GM23338 (cell line): Measurements from ENCODE around the gene ERC2. TPM values are rescaled to one million over a fixed set of nuclear protein-coding genes. Genes with fewer than 3 reads are reported as not detected.

Source experiments
- ATAC-seq: fragments of 200-7000 bp; cut with Tn5 transposase; 3 replicates; pipeline ENCODE4 v1.9.1; 2020
- DNase-seq: peaks from one replicate; pipeline ENCODE4 v3.0.0-alpha.2; 2015; ENCODE audit warnings: low spot score
- H2AFZ ChIP-seq: fragments of 200-600 bp; sonication (generic); 2 replicates; pipeline ENCODE4 v1.8.0; 2016; ENCODE audit warnings: antibody characterized with exemption, mild to moderate bottlenecking, moderate library complexity
- H3F3A ChIP-seq: fragments of 200-600 bp; sonication (generic); replicated peaks from 2 replicates; pipeline ENCODE4 v1.8.0; 2017; ENCODE audit warnings: antibody characterized with exemption, mixed run types, low read depth
- H3K27ac ChIP-seq: fragments of 200-600 bp; sonication (generic); 2 replicates; pipeline ENCODE4 v1.6.1; 2016; ENCODE audit warnings: low read depth
- H3K27me3 ChIP-seq: fragments of 200-600 bp; sonication (generic); 2 replicates; pipeline ENCODE4 v1.8.0; 2016; ENCODE audit warnings: mild to moderate bottlenecking, mixed run types, moderate library complexity; ENCODE audit not compliant: insufficient read depth
- H3K36me3 ChIP-seq: fragments of 200-600 bp; sonication (generic); 2 replicates; pipeline ENCODE4 v1.8.0; 2016; ENCODE audit warnings: mild to moderate bottlenecking; ENCODE audit not compliant: insufficient read depth
- H3K4me1 ChIP-seq: fragments of 200-600 bp; sonication (generic); 2 replicates; pipeline ENCODE4 v1.8.0; 2016; ENCODE audit warnings: mild to moderate bottlenecking, moderate library complexity; ENCODE audit not compliant: insufficient read depth
- H3K4me2 ChIP-seq: fragments of 200-600 bp; sonication (generic); 2 replicates; pipeline ENCODE4 v1.7.1; 2017; ENCODE audit warnings: mixed run types
- H3K4me3 ChIP-seq: fragments of 200-600 bp; sonication (generic); 2 replicates; pipeline ENCODE4 v1.6.1; 2016; ENCODE audit warnings: mixed run types
- H3K79me2 ChIP-seq: fragments of 200-600 bp; sonication (generic); replicated peaks from 2 replicates; pipeline ENCODE4 v1.8.0; 2017; ENCODE audit warnings: mild to moderate bottlenecking; ENCODE audit not compliant: insufficient read depth
- H3K9me2 ChIP-seq: fragments of 200-600 bp; sonication (generic); 2 replicates; pipeline ENCODE4 v1.8.0; 2017; ENCODE audit not compliant: insufficient read depth
- H4K20me1 ChIP-seq: fragments of 200-600 bp; sonication (generic); replicated peaks from 2 replicates; pipeline ENCODE4 v1.8.0; 2017; ENCODE audit warnings: mild to moderate bottlenecking; ENCODE audit not compliant: insufficient read depth
- H3K27ac Mint-ChIP-seq: 2 replicates; pipeline ENCODE4 v1.8.0; 2020; ENCODE audit warnings: inconsistent platforms, mild to moderate bottlenecking, moderate library complexity, mixed read lengths
- H3K27me3 Mint-ChIP-seq: 3 replicates; pipeline ENCODE4 v1.8.0; 2022; ENCODE audit warnings: low read depth, mild to moderate bottlenecking, moderate library complexity, mixed read lengths, inconsistent platforms; ENCODE audit not compliant: insufficient read depth, poor library complexity
- H3K36me3 Mint-ChIP-seq: 3 replicates; pipeline ENCODE4 v1.8.0; 2021; ENCODE audit warnings: low read depth, mild to moderate bottlenecking, inconsistent platforms, moderate library complexity, mixed read lengths
- H3K4me1 Mint-ChIP-seq: 3 replicates; pipeline ENCODE4 v1.8.0; 2020; ENCODE audit warnings: mild to moderate bottlenecking, inconsistent platforms, mixed read lengths
- H3K4me3 Mint-ChIP-seq: 3 replicates; pipeline ENCODE4 v1.8.0; 2021; ENCODE audit warnings: moderate library complexity, mild to moderate bottlenecking, inconsistent platforms, mixed read lengths
- H3K9me3 Mint-ChIP-seq: 3 replicates; pipeline ENCODE4 v1.8.0; 2020; ENCODE audit warnings: moderate library complexity, mild to moderate bottlenecking, inconsistent platforms, mixed read lengths
- CREB1 ChIP-seq: fragments of 250-450 bp; sonication (Bioruptor Pico); IDR thresholded peaks from 2 replicates; pipeline ENCODE4 v1.5.0; 2020; ENCODE audit warnings: low read depth, mild to moderate bottlenecking, moderate library complexity
- EZH2 ChIP-seq: fragments of 200-600 bp; sonication (generic); IDR thresholded peaks from one replicate; pipeline ENCODE4 v1.8.0; 2017; ENCODE audit warnings: antibody characterized with exemption, mild to moderate bottlenecking, low read depth; ENCODE audit not compliant: unreplicated experiment
- EZH2phosphoT487 ChIP-seq: fragments of 200-600 bp; sonication (generic); IDR thresholded peaks from one replicate; pipeline ENCODE4 v1.8.1; 2018; ENCODE audit warnings: antibody characterized with exemption; ENCODE audit not compliant: unreplicated experiment
- JUNB ChIP-seq: IDR thresholded peaks from one replicate; pipeline ENCODE4 v1.6.1; 2016; ENCODE audit warnings: antibody characterized with exemption; ENCODE audit not compliant: unreplicated experiment
- NANOG ChIP-seq: IDR thresholded peaks from 2 replicates; pipeline ENCODE4 v1.6.1; 2016; ENCODE audit warnings: antibody characterized with exemption, borderline replicate concordance
- POLR2AphosphoS5 ChIP-seq: IDR thresholded peaks from 2 replicates; pipeline ENCODE4 v1.6.1; 2016; ENCODE audit warnings: antibody characterized with exemption, low read depth
- STAT1 ChIP-seq: IDR thresholded peaks from one replicate; pipeline ENCODE4 v1.6.1; 2016; ENCODE audit warnings: antibody characterized with exemption; ENCODE audit not compliant: unreplicated experiment
- ZNF114 ChIP-seq: fragments of 250-450 bp; sonication (Bioruptor Pico); IDR thresholded peaks from 2 replicates; pipeline ENCODE4 v1.5.0; 2020; ENCODE audit warnings: mild to moderate bottlenecking, moderate library complexity
- ZNF331 ChIP-seq: fragments of 250-450 bp; sonication (Bioruptor Pico); IDR thresholded peaks from 2 replicates; pipeline ENCODE4 v1.5.0; 2020; ENCODE audit warnings: low read depth, mild to moderate bottlenecking, moderate library complexity
- polyA plus RNA-seq: library from polyadenylated mRNA; unstranded; fragments of >200 nt; fragmentation: Nextera tagmentation; extraction: Ambion mirVana; gene quantifications from 2 replicates; pipeline ENCODE4 v1.2.1, GENCODE V29; 2016
- total RNA-seq: library from RNA; depleted of rRNA; stranded (reverse); fragments of >200 nt; shearing (Covaris generic); gene quantifications from 2 replicates; pipeline ENCODE4 v1.2.3, GENCODE V29; 2014
- TF ChIP-seq, protein P1 (sequence below): IDR thresholded peaks from 2 replicates; pipeline ENCODE4 v1.6.1; 2016; ENCODE audit warnings: antibody characterized with exemption
- TF ChIP-seq, protein P2 (sequence below): fragments of 250-450 bp; sonication (Bioruptor Pico); IDR thresholded peaks from 2 replicates; pipeline ENCODE4 v1.5.0; 2020; ENCODE audit warnings: mild to moderate bottlenecking, moderate library complexity
- TF ChIP-seq, protein P3 (sequence below): IDR thresholded peaks from one replicate; pipeline ENCODE4 v1.6.1; 2018; ENCODE audit warnings: antibody characterized with exemption; ENCODE audit not compliant: unreplicated experiment
- TF ChIP-seq, protein P4 (sequence below), 2 experiments: fragments of 200-600 bp in 1 of 2; sonication (generic) in 1 of 2; conservative IDR thresholded peaks; 2 replicates each; pipeline versions ENCODE4 v1.5.1 to v1.6.1; 2016 to 2017; ENCODE audit warnings: antibody characterized with exemption in 2 of 2, low read depth in 2 of 2, mild to moderate bottlenecking in 2 of 2, moderate library complexity in 1 of 2

ERC2 gene
- total and polyA plus RNA-seq, 2 experiments from 2014 or later = 11.8 to 13.7 TPM

DNA sequence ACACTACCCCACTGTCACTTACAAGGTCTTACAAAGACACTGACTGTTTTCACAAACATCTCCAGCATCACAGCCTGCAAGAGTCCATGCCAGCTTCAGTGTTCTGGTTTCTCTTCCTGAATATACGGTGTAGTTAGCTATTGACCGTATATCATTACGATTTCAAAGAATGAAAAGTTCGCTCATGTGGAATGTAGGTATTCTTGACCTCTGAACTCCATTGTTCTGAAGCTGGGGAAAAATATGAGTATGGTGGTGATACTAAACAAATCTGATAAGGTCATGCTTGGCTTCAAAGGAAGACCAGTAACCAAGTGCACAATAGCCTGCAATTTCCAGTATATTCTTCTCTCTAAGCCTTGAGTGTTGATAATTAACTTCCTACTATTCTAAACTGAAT is 665.5 kb downstream of the ERC2 start:
- Histone ChIP-seq H3K27ac (no peak overlapping the region), H3F3A (no peaks in the 10 kb centered on the region), H4K20me1 (no peaks in the 10 kb centered on the region), H2AFZ (no peak overlapping the region), H3K4me3 (no peak overlapping the region), H3K9me2 (peaks cover 3% of the 10 kb centered on the region; the same call in 1 of the 2 replicates), H3K27me3 (no peaks in the 10 kb centered on the region), H3K36me3 (no peaks in the 10 kb centered on the region), H3K4me2 (no peak overlapping the region), H3K79me2 (no peaks in the 10 kb centered on the region), H3K4me1 (no peaks in the 10 kb centered on the region)
- ATAC-seq = no peak
- TF ChIP-seq, protein P1, sequence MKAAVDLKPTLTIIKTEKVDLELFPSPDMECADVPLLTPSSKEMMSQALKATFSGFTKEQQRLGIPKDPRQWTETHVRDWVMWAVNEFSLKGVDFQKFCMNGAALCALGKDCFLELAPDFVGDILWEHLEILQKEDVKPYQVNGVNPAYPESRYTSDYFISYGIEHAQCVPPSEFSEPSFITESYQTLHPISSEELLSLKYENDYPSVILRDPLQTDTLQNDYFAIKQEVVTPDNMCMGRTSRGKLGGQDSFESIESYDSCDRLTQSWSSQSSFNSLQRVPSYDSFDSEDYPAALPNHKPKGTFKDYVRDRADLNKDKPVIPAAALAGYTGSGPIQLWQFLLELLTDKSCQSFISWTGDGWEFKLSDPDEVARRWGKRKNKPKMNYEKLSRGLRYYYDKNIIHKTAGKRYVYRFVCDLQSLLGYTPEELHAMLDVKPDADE = no peak
- TF ChIP-seq NANOG (no peak), ZNF114 (CRISPR knock-in tag) (no peak), CREB1 (CRISPR knock-in tag) (no peak), POLR2AphosphoS5 (no peak), EZH2 (no peak), EZH2phosphoT487 (no peak), STAT1 (no peak), JUNB (no peak), ZNF331 (no peak)
- TF ChIP-seq, protein P2, sequence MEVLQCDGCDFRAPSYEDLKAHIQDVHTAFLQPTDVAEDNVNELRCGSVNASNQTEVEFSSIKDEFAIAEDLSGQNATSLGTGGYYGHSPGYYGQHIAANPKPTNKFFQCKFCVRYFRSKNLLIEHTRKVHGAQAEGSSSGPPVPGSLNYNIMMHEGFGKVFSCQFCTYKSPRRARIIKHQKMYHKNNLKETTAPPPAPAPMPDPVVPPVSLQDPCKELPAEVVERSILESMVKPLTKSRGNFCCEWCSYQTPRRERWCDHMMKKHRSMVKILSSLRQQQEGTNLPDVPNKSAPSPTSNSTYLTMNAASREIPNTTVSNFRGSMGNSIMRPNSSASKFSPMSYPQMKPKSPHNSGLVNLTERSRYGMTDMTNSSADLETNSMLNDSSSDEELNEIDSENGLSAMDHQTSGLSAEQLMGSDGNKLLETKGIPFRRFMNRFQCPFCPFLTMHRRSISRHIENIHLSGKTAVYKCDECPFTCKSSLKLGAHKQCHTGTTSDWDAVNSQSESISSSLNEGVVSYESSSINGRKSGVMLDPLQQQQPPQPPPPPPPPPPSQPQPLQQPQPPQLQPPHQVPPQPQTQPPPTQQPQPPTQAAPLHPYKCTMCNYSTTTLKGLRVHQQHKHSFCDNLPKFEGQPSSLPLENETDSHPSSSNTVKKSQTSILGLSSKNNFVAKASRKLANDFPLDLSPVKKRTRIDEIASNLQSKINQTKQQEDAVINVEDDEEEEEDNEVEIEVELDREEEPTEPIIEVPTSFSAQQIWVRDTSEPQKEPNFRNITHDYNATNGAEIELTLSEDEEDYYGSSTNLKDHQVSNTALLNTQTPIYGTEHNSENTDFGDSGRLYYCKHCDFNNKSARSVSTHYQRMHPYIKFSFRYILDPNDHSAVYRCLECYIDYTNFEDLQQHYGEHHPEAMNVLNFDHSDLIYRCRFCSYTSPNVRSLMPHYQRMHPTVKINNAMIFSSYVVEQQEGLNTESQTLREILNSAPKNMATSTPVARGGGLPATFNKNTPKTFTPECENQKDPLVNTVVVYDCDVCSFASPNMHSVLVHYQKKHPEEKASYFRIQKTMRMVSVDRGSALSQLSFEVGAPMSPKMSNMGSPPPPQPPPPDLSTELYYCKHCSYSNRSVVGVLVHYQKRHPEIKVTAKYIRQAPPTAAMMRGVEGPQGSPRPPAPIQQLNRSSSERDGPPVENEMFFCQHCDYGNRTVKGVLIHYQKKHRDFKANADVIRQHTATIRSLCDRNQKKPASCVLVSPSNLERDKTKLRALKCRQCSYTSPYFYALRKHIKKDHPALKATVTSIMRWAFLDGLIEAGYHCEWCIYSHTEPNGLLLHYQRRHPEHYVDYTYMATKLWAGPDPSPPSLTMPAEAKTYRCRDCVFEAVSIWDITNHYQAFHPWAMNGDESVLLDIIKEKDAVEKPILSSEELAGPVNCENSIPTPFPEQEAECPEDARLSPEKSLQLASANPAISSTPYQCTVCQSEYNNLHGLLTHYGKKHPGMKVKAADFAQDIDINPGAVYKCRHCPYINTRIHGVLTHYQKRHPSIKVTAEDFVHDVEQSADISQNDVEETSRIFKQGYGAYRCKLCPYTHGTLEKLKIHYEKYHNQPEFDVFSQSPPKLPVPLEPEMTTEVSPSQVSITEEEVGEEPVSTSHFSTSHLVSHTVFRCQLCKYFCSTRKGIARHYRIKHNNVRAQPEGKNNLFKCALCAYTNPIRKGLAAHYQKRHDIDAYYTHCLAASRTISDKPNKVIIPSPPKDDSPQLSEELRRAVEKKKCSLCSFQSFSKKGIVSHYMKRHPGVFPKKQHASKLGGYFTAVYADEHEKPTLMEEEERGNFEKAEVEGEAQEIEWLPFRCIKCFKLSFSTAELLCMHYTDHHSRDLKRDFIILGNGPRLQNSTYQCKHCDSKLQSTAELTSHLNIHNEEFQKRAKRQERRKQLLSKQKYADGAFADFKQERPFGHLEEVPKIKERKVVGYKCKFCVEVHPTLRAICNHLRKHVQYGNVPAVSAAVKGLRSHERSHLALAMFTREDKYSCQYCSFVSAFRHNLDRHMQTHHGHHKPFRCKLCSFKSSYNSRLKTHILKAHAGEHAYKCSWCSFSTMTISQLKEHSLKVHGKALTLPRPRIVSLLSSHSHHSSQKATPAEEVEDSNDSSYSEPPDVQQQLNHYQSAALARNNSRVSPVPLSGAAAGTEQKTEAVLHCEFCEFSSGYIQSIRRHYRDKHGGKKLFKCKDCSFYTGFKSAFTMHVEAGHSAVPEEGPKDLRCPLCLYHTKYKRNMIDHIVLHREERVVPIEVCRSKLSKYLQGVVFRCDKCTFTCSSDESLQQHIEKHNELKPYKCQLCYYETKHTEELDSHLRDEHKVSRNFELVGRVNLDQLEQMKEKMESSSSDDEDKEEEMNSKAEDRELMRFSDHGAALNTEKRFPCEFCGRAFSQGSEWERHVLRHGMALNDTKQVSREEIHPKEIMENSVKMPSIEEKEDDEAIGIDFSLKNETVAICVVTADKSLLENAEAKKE (CRISPR knock-in tag) = no peak
- TF ChIP-seq, protein P3, sequence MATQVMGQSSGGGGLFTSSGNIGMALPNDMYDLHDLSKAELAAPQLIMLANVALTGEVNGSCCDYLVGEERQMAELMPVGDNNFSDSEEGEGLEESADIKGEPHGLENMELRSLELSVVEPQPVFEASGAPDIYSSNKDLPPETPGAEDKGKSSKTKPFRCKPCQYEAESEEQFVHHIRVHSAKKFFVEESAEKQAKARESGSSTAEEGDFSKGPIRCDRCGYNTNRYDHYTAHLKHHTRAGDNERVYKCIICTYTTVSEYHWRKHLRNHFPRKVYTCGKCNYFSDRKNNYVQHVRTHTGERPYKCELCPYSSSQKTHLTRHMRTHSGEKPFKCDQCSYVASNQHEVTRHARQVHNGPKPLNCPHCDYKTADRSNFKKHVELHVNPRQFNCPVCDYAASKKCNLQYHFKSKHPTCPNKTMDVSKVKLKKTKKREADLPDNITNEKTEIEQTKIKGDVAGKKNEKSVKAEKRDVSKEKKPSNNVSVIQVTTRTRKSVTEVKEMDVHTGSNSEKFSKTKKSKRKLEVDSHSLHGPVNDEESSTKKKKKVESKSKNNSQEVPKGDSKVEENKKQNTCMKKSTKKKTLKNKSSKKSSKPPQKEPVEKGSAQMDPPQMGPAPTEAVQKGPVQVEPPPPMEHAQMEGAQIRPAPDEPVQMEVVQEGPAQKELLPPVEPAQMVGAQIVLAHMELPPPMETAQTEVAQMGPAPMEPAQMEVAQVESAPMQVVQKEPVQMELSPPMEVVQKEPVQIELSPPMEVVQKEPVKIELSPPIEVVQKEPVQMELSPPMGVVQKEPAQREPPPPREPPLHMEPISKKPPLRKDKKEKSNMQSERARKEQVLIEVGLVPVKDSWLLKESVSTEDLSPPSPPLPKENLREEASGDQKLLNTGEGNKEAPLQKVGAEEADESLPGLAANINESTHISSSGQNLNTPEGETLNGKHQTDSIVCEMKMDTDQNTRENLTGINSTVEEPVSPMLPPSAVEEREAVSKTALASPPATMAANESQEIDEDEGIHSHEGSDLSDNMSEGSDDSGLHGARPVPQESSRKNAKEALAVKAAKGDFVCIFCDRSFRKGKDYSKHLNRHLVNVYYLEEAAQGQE = no peak
- TF ChIP-seq, protein P4, sequence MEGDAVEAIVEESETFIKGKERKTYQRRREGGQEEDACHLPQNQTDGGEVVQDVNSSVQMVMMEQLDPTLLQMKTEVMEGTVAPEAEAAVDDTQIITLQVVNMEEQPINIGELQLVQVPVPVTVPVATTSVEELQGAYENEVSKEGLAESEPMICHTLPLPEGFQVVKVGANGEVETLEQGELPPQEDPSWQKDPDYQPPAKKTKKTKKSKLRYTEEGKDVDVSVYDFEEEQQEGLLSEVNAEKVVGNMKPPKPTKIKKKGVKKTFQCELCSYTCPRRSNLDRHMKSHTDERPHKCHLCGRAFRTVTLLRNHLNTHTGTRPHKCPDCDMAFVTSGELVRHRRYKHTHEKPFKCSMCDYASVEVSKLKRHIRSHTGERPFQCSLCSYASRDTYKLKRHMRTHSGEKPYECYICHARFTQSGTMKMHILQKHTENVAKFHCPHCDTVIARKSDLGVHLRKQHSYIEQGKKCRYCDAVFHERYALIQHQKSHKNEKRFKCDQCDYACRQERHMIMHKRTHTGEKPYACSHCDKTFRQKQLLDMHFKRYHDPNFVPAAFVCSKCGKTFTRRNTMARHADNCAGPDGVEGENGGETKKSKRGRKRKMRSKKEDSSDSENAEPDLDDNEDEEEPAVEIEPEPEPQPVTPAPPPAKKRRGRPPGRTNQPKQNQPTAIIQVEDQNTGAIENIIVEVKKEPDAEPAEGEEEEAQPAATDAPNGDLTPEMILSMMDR (conservative IDR thresholded peaks at IDR 0.05; ENCODE audit: low read depth in 2 of 2) = no peak
- Mint-ChIP-seq H3K36me3 (no peaks in the 10 kb centered on the region), H3K4me1 (peaks cover 3% of the 10 kb centered on the region; the same call in 1 of the 3 replicates), H3K9me3 (no peaks in the 10 kb centered on the region), H3K4me3 (no peak overlapping the region), H3K27ac (no peak overlapping the region), H3K27me3 (peaks cover 3% of the 10 kb centered on the region)
- no peak for DNase-seq
